HFFc6 (cell line): ENCODE data around the gene ATP13A2. TPM values are rescaled to one million over a fixed set of nuclear protein-coding genes. Genes with fewer than 3 reads are reported as not detected.
A peak's percentile ranks its signal among the peaks of the same experiment; 100 is the strongest.

Experiments used
- DNase-seq: peaks from one replicate; pipeline ENCODE4 v3.0.0-alpha.2; 2018
- H3K27ac Mint-ChIP-seq: 2 replicates; pipeline ENCODE4 v1.8.0; 2020; ENCODE audit warnings: mild to moderate bottlenecking, mixed read lengths
- H3K27me3 Mint-ChIP-seq: 2 replicates; pipeline ENCODE4 v1.8.0; 2021; ENCODE audit warnings: mild to moderate bottlenecking, moderate library complexity, mixed read lengths; ENCODE audit not compliant: insufficient read depth
- H3K36me3 Mint-ChIP-seq: 2 replicates; pipeline ENCODE4 v1.8.0; 2021; ENCODE audit warnings: low read depth, mixed read lengths
- H3K4me1 Mint-ChIP-seq: 2 replicates; pipeline ENCODE4 v1.8.0; 2020; ENCODE audit warnings: low read depth, mixed read lengths
- H3K4me3 Mint-ChIP-seq: 2 replicates; pipeline ENCODE4 v1.8.0; 2020; ENCODE audit warnings: mild to moderate bottlenecking, moderate library complexity, mixed read lengths
- H3K9me3 Mint-ChIP-seq: 2 replicates; pipeline ENCODE4 v1.8.0; 2020; ENCODE audit warnings: mild to moderate bottlenecking, mixed read lengths
- total RNA-seq, 6 experiments: library from RNA; stranded (reverse); fragmentation: NEBNext Ultra II Directional; extraction: Animal tissue kit (Norgen Biotek cat#: 25700); gene quantifications; 2 replicates in 1 of 6; 3 replicates in 5 of 6; pipeline ENCODE4 v1.2.3, GENCODE V29; 2021
- TF ChIP-seq, protein P1 (sequence below): fragments of 200-600 bp; sonication (generic); IDR thresholded peaks from 2 replicates; pipeline ENCODE4 v1.5.0; 2021; ENCODE audit warnings: antibody characterized with exemption, mild to moderate bottlenecking

Gene ATP13A2
- total RNA-seq, 6 experiments from 2014 or later: 26.8 to 33.6 (median 29.4) TPM

DNA sequence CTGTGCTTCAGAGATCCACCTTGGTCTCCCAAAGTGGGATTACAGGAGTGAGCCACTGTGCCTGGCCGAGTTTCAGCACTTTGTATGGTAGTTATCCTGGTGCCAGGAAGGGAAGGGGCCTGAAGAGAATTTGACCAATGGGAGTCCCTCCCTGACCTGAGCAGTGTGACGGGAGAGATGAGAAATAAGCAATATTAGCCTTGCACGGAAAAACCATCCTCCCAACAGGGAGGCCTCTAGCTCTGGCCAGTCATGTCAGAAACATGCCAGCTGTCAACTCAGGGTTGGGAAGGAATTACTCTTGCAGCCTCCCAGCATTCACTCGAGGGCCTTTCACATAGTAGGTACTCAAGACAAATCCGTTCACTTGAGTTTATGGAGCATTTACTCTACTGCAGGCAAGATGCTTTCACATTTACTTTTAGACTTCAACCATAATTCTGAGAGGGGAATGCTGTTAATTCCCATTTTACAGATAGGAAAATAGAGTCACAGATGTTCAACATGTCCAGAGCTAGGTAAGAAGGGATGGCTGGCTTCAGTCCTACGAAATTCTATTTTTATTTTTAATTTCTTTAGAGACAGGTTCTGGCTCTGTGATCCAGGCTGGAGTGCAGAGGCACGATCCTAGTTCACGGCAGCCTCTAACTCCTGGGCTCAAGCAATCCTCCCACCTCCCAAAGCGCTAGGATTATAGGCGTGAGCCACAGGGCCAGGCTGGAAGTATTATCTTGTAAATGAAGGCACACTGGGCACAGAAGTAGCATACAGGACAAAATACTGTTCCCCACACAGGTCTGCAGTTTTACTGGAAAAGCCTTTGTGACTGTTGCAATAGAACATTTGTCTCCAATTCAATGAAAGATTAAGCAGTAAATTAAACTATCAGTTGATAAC is 3.2 kb upstream of the ATP13A2 start:
- no peak overlapping the region for H3K27ac Mint-ChIP-seq
- no peak overlapping the region for H3K4me3 Mint-ChIP-seq
- peaks cover 16% of the 10 kb centered on the region for H3K36me3 Mint-ChIP-seq
- TF ChIP-seq, protein P1, sequence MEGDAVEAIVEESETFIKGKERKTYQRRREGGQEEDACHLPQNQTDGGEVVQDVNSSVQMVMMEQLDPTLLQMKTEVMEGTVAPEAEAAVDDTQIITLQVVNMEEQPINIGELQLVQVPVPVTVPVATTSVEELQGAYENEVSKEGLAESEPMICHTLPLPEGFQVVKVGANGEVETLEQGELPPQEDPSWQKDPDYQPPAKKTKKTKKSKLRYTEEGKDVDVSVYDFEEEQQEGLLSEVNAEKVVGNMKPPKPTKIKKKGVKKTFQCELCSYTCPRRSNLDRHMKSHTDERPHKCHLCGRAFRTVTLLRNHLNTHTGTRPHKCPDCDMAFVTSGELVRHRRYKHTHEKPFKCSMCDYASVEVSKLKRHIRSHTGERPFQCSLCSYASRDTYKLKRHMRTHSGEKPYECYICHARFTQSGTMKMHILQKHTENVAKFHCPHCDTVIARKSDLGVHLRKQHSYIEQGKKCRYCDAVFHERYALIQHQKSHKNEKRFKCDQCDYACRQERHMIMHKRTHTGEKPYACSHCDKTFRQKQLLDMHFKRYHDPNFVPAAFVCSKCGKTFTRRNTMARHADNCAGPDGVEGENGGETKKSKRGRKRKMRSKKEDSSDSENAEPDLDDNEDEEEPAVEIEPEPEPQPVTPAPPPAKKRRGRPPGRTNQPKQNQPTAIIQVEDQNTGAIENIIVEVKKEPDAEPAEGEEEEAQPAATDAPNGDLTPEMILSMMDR: no peak
- H3K4me1 Mint-ChIP-seq: peaks cover 35% of the 10 kb centered on the region
- no peaks in the 10 kb centered on the region for H3K9me3 Mint-ChIP-seq
- DNase-seq: no peak
- peaks cover 8% of the 10 kb centered on the region for H3K27me3 Mint-ChIP-seq

DNA sequence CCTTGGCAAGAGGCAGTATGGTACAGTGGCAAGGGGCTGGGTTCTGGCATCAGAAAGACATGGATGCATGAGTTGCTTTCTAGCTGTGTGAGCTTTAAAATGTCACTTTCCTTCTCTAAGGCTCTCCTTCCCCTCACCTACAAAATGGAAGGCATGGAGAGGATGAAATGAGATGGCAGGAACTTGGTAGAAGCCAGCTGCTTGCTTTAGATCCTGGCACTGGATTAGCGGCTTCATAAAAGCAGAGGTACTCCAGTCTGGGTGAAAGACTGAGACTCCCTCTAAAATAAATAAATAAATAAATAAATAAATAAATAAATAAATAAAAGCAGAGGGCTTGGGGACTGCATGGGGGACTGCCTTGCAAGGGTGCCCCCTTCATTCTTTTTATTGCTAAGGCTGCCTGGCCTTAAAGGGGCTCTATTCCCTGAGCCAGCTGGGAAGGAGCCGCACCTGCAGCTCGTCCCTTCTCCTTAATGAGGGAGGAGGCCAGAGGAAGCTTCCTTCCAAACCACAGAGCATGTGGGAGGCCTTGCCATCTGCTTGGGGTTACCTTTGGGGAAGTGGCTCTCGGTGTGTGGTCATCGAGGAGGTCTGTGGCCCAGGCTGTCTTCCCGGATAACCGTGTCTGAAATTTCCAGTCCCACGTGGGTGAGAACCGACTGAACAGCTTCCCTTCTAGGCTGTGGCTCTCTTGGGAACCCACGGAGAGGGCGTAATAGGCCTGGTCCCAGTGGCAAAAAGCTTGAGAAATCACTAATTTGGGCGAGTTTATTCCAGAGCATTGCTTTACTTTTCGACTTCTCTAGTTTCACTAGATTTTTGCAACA is 2.0 kb upstream of the ATP13A2 start:
- Mint-ChIP-seq H3K36me3 (peaks cover 5% of the 10 kb centered on the region), H3K27ac (no peak overlapping the region), H3K4me3 (no peak overlapping the region), H3K9me3 (no peaks in the 10 kb centered on the region), H3K27me3 (peaks cover 8% of the 10 kb centered on the region), H3K4me1 (peaks cover 35% of the 10 kb centered on the region)
- DNase-seq: no peak
- TF ChIP-seq, protein P1: no peak

DNA sequence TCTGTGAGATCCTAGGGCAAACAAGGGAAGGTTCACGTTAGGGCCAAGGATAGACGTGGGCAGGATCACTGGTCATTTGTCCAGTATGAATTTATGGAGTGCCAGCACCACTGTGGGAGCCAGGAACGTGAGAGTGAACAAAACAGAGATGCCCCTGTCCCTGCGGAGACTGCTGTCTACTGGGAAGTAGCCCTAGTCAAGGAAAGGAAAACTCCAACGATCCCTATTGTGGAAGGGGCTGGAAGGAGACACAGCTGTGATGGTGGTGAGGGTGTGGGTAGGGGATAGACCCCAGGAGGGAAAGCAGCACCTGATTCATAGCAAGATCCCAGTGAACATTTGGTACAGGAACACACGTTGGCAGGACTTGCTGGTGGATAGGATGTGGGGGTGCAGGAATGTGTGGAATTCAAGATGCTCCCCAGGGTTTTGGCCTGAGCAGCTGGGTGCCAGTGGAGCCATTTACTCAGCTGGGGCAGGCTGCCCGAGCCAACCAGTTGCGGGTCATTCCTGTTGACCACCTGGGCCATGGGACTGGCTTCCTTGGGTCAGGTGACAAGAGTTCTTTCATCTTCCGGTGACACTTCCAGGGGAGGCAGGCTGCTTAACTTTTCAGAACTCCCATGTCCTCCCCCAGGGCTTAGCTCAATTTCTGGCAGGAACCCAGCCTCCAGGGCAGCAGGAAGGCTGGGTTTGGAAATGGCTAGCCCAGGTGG is 1.2 kb upstream of the ATP13A2 start:
- H3K27ac Mint-ChIP-seq: no peak overlapping the region

DNA sequence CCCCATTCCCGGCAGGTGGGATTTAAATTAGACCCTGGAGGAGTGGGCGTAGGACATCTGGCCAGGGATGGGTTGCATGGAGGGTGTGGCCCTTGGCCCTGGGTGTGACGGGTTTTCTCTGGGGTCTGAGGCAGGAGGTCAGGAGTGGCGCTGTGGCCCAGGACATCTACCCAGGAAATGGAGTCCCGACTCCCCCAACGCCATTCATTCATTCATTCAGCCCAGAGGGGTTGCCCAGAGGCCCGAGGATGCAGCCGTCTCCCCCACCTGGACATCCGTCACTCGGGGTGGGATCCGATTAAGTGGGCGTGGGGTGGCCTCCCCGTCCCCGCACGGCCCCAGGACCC is 663 bp downstream of the ATP13A2 start:
- Mint-ChIP-seq H3K9me3 (no peaks in the 10 kb centered on the region), H3K4me3 (peak overlapping the region; percentile 87), H3K36me3 (no peaks in the 10 kb centered on the region), H3K4me1 (peaks cover 29% of the 10 kb centered on the region), H3K27ac (no peak overlapping the region), H3K27me3 (peaks cover 8% of the 10 kb centered on the region)
- TF ChIP-seq, protein P1: no peak
- DNase-seq: no peak

More for the DNA sequence above, 1.2 kb upstream of the ATP13A2 start:
- Mint-ChIP-seq H3K9me3 (no peaks in the 10 kb centered on the region), H3K4me3 (no peak overlapping the region), H3K36me3 (no peaks in the 10 kb centered on the region), H3K27me3 (peaks cover 8% of the 10 kb centered on the region), H3K4me1 (peaks cover 35% of the 10 kb centered on the region)
- TF ChIP-seq, protein P1: no peak
- DNase-seq: no peak

DNA sequence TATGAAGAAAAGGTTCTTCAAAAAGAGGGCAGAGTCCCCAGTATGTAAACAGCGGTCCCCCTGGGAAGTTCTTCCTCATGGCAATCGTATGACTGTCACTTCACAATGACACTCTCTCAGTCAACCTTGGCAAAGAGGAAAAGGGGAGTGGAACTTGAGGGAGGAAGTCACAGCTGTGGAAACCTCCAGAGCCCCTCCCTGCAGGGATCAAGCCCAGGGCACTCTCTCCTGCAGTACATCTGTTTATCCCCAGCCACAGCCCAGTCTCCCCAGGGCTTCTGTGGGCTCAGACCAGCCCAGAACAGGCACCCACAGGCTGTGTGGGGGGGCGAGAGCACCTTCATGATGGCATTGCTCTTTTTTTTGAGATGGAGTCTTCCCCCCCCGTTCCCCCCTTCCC is 2.0 kb downstream of the ATP13A2 start:
- TF ChIP-seq, protein P1: no peak
- H3K9me3 Mint-ChIP-seq: no peaks in the 10 kb centered on the region
- DNase-seq: no peak
- H3K27ac Mint-ChIP-seq: no peak overlapping the region
- H3K36me3 Mint-ChIP-seq: no peaks in the 10 kb centered on the region
- peaks cover 25% of the 10 kb centered on the region for H3K4me1 Mint-ChIP-seq
- H3K4me3 Mint-ChIP-seq: no peak overlapping the region
- peaks cover 8% of the 10 kb centered on the region for H3K27me3 Mint-ChIP-seq
